Gastroesophageal sphincter (tissue), 3 donors: ENCODE results near the gene NFYB.

ENCODE experiments used
- CTCF ChIP-seq, 4 experiments: fragments of 200-600 bp in 2 of 4; fragments of 450-650 bp in 2 of 4; sonication (generic) in 1 of 4; IDR thresholded peaks; one replicate each; pipeline ENCODE4 v1.5.1; 2017 to 2019; ENCODE audit warnings: antibody characterized with exemption in 4 of 4, mild to moderate bottlenecking in 2 of 4, moderate library complexity in 2 of 4
- EP300 ChIP-seq: sonication (generic); formaldehyde crosslinking; IDR thresholded peaks from one replicate; pipeline ENCODE4 v1.6.1; 2017; ENCODE audit warnings: antibody characterized with exemption, mild to moderate bottlenecking
- POLR2AphosphoS5 ChIP-seq: sonication (generic); formaldehyde crosslinking; IDR thresholded peaks from one replicate; pipeline ENCODE4 v1.6.1; 2017; ENCODE audit warnings: antibody characterized with exemption

GRCh38 chr12:104132351-104132956, 5.6 kb downstream of the NFYB start:
- TF ChIP-seq CTCF (IDR thresholded peaks at IDR 0.05) (no peak), POLR2AphosphoS5 (no peak), EP300 (no peak)
